Spleen (tissue), 11 donors: ENCODE measurements around the gene TMEM185A. TPM values are rescaled to one million over a fixed set of nuclear protein-coding genes. Genes with fewer than 3 reads are reported as not detected.
A peak's percentile ranks its signal among the peaks of the same experiment; 100 is the strongest.
"Not testable (repeated sequence)": the region's sequence is repeated elsewhere in the genome, so short reads cannot be mapped to it uniquely, and the experiment has no call there.

ENCODE experiments used
- DNase-seq: peaks from one replicate; pipeline ENCODE4 v3.0.0-alpha.2; 2020
- H3K27ac ChIP-seq, 8 donors: fragments of 200-600 bp; sonication (generic) in 7 of 8; 1 replicate in 4 of 8; 2 replicates in 4 of 8; pipeline versions ENCODE4 v1.5.0 to v1.8.0; 2016 to 2021; ENCODE audit warnings: inconsistent platforms in 4 of 8, mild to moderate bottlenecking in 4 of 8, moderate library complexity in 1 of 8
- H3K27me3 ChIP-seq, 7 donors: fragments of 200-600 bp; sonication (generic) in 6 of 7; replicated peaks in 1 of 7; 1 replicate in 4 of 7; 2 replicates in 3 of 7; pipeline versions ENCODE4 v1.5.0 to v1.8.0; 2016 to 2021; ENCODE audit warnings: inconsistent platforms in 3 of 7, mild to moderate bottlenecking in 1 of 7
- H3K36me3 ChIP-seq, 6 donors: fragments of 200-600 bp; sonication (generic) in 5 of 6; 1 replicate in 4 of 6; 2 replicates in 2 of 6; pipeline versions ENCODE4 v1.5.0 to v1.8.0; 2016 to 2021; ENCODE audit warnings: inconsistent platforms in 2 of 6
- H3K4me1 ChIP-seq, 6 donors: fragments of 200-600 bp; sonication (generic) in 5 of 6; 1 replicate in 3 of 6; 2 replicates in 3 of 6; pipeline versions ENCODE4 v1.5.0 to v1.8.0; 2016 to 2021; ENCODE audit warnings: inconsistent platforms in 3 of 6
- H3K4me3 ChIP-seq, 8 donors: fragments of 200-600 bp; sonication (generic) in 7 of 8; 1 replicate in 4 of 8; 2 replicates in 4 of 8; pipeline versions ENCODE4 v1.5.0 to v1.8.0; 2016 to 2021; ENCODE audit warnings: inconsistent platforms in 4 of 8, mild to moderate bottlenecking in 4 of 8, moderate library complexity in 2 of 8
- H3K9me3 ChIP-seq, 8 donors: fragments of 200-600 bp; sonication (generic) in 7 of 8; 1 replicate in 4 of 8; 2 replicates in 4 of 8; pipeline versions ENCODE4 v1.5.0 to v1.8.0; 2016 to 2021; ENCODE audit warnings: inconsistent platforms in 4 of 8
- POLR2A ChIP-seq, 3 donors: fragments of 450-650 bp; IDR thresholded peaks; one replicate each; pipeline ENCODE4 v1.5.1; 2017; ENCODE audit warnings: antibody characterized with exemption in 3 of 3, mild to moderate bottlenecking in 1 of 3
- POLR2AphosphoS5 ChIP-seq, 3 donors: sonication (generic); formaldehyde crosslinking; IDR thresholded peaks; one replicate each; pipeline ENCODE4 v1.5.1; 2017; ENCODE audit warnings: antibody characterized with exemption in 3 of 3
- WGBS, 5 donors: extraction: QIAGEN DNeasy Blood & Tissue Kit in 3 of 5; methylation state at CpG; one replicate each; pipeline versions ENCODE4 v1.1.5 to v1.1.7; 2013 to 2018; 5-methylcytosine and 5-hydroxymethylcytosine counted together
- intact Hi-C: fragments of 100-400 bp; cut with DNase I; formaldehyde crosslinking; loops from one replicate; pipeline ENCODE4 v1.15.0; 2023; ENCODE audit warnings: low total_unique reads
- polyA plus RNA-seq, 3 donors: library from polyadenylated mRNA; stranded (reverse); fragments of 200-250 nt; gene quantifications; one replicate each; pipeline ENCODE4 v1.2.1, GENCODE V29; 2013
- total RNA-seq, 7 donors: library from RNA; depleted of rRNA in 3 of 7; stranded (reverse); fragments of >200 nt in 3 of 7; fragmentation: NEBNext Ultra II Directional in 4 of 7; extraction: Animal tissue kit (Norgen Biotek cat#: 25700) in 4 of 7; gene quantifications; one replicate each; pipeline versions ENCODE4 v1.1.0 to v1.2.1, GENCODE V29; 2016 to 2021
- TF ChIP-seq, protein P1 (sequence below), 11 experiments: fragments of 200-600 bp in 7 of 11; fragments of 450-650 bp in 4 of 11; sonication (generic) in 4 of 11; IDR thresholded peaks in 8 of 11; conservative IDR thresholded peaks in 3 of 11; 1 replicate in 7 of 11; 2 replicates in 4 of 11; pipeline versions ENCODE4 v1.4.0 to v1.8.0; 2016 to 2021; ENCODE audit warnings: antibody characterized with exemption in 11 of 11, inconsistent platforms in 4 of 11, mild to moderate bottlenecking in 1 of 11
- donor health status: healthy with polysubstance abuse.
- donor health status: DM: no; HTN: no; CAD: no; lungs with moderate emphysema.
- donor health status: DM: no; HTN: no; CAD: no.
- donor health status: Bipolar disorder and iron deficiency.
- donor health status: healthy.
- donor health status: DM: no; HTN: no; CAD: no.
- donor health status: DM: yes; HTN: yes; CAD: no.

TMEM185A gene
- total and polyA plus RNA-seq, 10 donors: 11.3 to 48.3 (median 30.4) TPM

DNA sequence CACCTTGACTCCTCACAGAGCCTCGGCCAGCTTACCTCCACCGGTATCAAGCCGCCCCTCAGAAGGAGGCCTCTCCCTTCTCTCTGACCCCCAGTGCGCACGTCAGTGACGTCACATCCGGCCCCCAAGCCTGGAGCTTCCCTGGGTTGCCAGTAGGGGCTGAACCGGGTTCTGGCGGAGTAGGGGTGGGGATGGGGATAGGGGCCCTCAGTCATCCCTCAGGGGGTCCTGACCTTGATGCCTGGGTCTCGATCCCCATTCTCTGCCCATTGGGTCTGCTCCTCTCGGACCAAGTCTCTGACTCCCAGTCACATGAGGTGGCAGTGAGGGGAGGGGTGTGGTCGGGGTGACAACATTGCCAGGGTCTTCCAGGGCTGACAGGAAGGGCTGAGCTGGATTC is 44.2 kb downstream of the TMEM185A start, which contains the start of gene MAGEA9B:
Gene MAGEA9B, minus strand, starts transcription at position 101 of the 400 bp plus-strand sequence. CDS start 4,280 bp downstream, outside the sequence.
- intact Hi-C loops, DNase-seq, H3K27me3 ChIP-seq, H3K4me3 ChIP-seq, H3K27ac ChIP-seq, H3K4me1 ChIP-seq, H3K9me3 ChIP-seq, H3K36me3 ChIP-seq: not testable (repeated sequence)
- WGBS, 5 donors: no CpG with 5 or more reads among the region's 12 CpGs

DNA sequence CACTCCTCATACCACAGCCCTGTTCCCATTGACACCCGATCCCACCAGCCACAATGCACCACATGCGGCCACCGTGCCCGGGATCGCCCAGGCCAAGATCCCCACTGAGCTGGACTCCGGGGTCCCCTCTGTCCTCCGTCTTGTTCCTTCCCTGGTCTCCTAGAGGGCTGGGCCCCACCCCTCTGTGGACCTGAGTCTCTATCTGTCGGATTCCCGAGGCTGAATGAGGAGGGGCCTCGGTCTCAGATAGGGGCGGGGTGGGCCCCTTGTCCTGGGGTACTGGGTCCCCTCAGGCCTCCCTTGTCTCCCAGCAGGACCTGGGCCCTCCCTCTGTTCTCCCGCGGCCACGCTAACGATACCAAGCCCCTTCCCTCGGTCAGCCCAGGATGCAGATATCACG is 46.0 kb downstream of the TMEM185A start:
- DNase-seq: peak; percentile 42
- H3K36me3 ChIP-seq, intact Hi-C loops, H3K9me3 ChIP-seq, H3K27me3 ChIP-seq, H3K27ac ChIP-seq, H3K4me1 ChIP-seq, H3K4me3 ChIP-seq: not testable (repeated sequence)
- 89 to 100% (median 95%) methylated on average over 2 to 6 of the region's 17 CpGs; no CpG with 5 or more reads in 1 of the 5 donors for WGBS, 5 donors

DNA sequence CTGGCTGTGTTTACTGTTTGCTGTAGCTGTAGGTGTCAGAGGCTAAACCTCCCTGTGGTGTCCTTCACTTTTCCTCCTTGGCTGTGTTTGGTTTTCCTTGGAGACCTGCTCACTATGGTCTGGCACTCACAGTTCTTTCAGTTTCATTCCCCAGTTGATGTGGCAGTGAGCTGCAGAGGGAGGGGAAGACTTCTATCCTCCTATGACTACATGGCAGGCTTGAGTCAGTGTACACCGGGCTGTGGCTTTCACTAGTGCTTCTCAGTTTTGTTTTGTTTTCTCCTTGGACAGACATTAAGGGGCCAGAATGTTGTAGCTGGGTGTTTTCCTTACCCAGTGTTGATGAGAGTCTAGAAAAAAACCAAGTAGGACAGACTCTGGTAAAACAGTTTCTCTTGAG is 58.1 kb downstream of the TMEM185A start:
- DNase-seq, H3K36me3 ChIP-seq, H3K4me1 ChIP-seq, intact Hi-C loops, H3K4me3 ChIP-seq, H3K27ac ChIP-seq, H3K9me3 ChIP-seq, H3K27me3 ChIP-seq: not testable (repeated sequence)
- WGBS, 5 donors: no CpG with 5 or more reads among the region's 1 CpG

DNA sequence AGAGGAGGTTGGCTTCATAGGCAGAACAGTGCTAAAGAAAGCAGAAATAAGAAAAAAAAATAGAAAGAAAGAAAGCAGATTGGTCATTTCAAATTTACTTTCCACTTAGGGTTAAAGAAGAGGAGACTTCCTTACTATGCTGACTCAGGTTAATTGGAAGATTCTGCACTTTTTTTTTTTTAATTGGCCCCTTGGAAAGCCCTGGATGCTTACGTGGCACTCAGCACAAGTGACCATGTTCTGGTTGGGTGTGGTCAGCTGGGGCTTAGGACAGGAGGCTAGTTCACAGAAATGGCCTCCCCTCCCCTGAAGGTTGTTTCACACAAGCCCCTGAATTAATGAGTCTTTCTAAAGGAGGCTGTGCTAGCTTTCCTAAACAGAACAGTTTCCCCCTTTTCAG is 58.8 kb downstream of the TMEM185A start:
- 38 to 52% (median 43%) methylated on average over 1 of the region's 1 CpG; no CpG with 5 or more reads in 1 of the 5 donors for WGBS, 5 donors

DNA sequence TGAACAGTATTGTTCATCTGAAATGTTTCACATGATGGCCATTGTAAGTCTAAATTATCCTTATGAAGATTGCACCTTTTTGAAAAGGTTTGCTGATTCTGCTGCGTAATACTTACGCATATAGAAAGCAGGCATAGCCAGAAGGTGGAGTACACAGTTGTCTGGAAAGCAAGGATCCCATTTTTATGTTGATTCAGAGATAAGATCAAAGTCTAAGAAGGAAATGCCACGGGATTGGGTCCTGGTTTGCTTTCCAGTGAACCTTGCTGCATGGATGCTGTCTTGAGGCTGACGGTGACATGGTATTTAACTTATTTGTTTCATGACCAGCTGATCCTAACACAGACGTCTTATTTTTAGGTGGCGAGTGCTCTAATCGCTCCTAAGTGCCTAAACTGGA is 59.8 kb downstream of the TMEM185A start:
- no peaks in the 10 kb centered on the region for H3K9me3 ChIP-seq
- H3K4me1 ChIP-seq: no peaks in the 10 kb centered on the region
- no peaks in the 10 kb centered on the region for H3K27me3 ChIP-seq
- 79 to 93% (median 84%) methylated on average over 7 of the region's 7 CpGs; no CpG with 5 or more reads in 1 of the 5 donors for WGBS, 5 donors
- H3K36me3 ChIP-seq: no peaks in the 10 kb centered on the region
- intact Hi-C loops: no loop called here
- H3K4me3 ChIP-seq: no peak overlapping the region
- no peak overlapping the region for H3K27ac ChIP-seq
- TF ChIP-seq POLR2A (IDR thresholded peaks at IDR 0.05) (no peak), POLR2AphosphoS5 (IDR thresholded peaks at IDR 0.05) (no peak)
- TF ChIP-seq, protein P1, sequence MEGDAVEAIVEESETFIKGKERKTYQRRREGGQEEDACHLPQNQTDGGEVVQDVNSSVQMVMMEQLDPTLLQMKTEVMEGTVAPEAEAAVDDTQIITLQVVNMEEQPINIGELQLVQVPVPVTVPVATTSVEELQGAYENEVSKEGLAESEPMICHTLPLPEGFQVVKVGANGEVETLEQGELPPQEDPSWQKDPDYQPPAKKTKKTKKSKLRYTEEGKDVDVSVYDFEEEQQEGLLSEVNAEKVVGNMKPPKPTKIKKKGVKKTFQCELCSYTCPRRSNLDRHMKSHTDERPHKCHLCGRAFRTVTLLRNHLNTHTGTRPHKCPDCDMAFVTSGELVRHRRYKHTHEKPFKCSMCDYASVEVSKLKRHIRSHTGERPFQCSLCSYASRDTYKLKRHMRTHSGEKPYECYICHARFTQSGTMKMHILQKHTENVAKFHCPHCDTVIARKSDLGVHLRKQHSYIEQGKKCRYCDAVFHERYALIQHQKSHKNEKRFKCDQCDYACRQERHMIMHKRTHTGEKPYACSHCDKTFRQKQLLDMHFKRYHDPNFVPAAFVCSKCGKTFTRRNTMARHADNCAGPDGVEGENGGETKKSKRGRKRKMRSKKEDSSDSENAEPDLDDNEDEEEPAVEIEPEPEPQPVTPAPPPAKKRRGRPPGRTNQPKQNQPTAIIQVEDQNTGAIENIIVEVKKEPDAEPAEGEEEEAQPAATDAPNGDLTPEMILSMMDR (IDR thresholded peaks at IDR 0.05 in 8 of 11, conservative IDR thresholded peaks at IDR 0.05 in 3 of 11): no peak
- DNase-seq: no peak

More for the DNA sequence above, 58.8 kb downstream of the TMEM185A start:
- no peak overlapping the region for H3K27ac ChIP-seq
- H3K36me3 ChIP-seq: no peaks in the 10 kb centered on the region
- no peaks in the 10 kb centered on the region for H3K9me3 ChIP-seq
- no peaks in the 10 kb centered on the region for H3K4me1 ChIP-seq
- intact Hi-C loops: no loop called here
- TF ChIP-seq POLR2AphosphoS5 (IDR thresholded peaks at IDR 0.05) (no peak), POLR2A (IDR thresholded peaks at IDR 0.05) (no peak)
- TF ChIP-seq, protein P1 (IDR thresholded peaks at IDR 0.05 in 8 of 11, conservative IDR thresholded peaks at IDR 0.05 in 3 of 11): no peak
- no peaks in the 10 kb centered on the region for H3K27me3 ChIP-seq
- no peak for DNase-seq
- no peak overlapping the region for H3K4me3 ChIP-seq

DNA sequence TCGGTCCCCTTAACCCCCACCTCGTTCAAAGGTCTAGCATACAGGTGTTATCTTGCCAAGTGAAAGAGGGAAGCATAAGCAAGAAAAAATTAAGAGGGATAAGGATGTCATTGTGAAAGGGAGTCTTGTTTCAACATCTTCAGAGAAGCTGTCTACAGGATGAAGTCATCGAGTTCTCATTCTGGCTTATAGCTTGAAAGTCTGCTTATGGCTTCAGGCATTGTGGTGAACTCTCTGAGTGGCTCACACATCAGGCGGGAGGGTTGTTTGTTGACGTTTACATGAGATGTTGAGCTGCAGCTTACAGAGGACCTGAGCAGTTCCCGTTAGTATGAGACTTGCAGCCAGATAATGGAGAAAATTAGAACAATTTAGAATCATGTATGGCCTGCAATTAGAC is 60.9 kb downstream of the TMEM185A start:
- Histone ChIP-seq H3K27ac (no peak overlapping the region), H3K36me3 (no peaks in the 10 kb centered on the region), H3K4me1 (no peaks in the 10 kb centered on the region), H3K9me3 (no peaks in the 10 kb centered on the region), H3K27me3 (no peaks in the 10 kb centered on the region), H3K4me3 (no peak overlapping the region)
- no peak for TF ChIP-seq POLR2AphosphoS5 (IDR thresholded peaks at IDR 0.05)
- TF ChIP-seq, protein P1 (IDR thresholded peaks at IDR 0.05 in 8 of 11, conservative IDR thresholded peaks at IDR 0.05 in 3 of 11): no peak
- TF ChIP-seq POLR2A (IDR thresholded peaks at IDR 0.05): no peak
- no peak for DNase-seq
- intact Hi-C loops: no loop called here
- WGBS, 5 donors: 60 to 89% (median 74%) methylated on average over 6 of the region's 6 CpGs; no CpG with 5 or more reads in 1 of the 5 donors
